CD14-positive monocyte (primary cell): ENCODE data around the gene ZNF124. TPM values are rescaled to one million over a fixed set of nuclear protein-coding genes. Genes with fewer than 3 reads are reported as not detected.

ENCODE experiments used
- DNase-seq, 3 donors: peaks; one replicate each; pipeline ENCODE4 v3.0.0-alpha.2; 2011 to 2022
- H2AFZ ChIP-seq: 2 replicates; pipeline ENCODE4 v1.6.0; 2012; ENCODE audit warnings: mild to moderate bottlenecking, low read depth, low read length, inconsistent platforms; ENCODE audit not compliant: insufficient read depth, poor library complexity, severe bottlenecking
- H3K27ac ChIP-seq, 2 donors: 1 replicate in 1 of 2; 2 replicates in 1 of 2; pipeline ENCODE4 v1.5.1; 2012 to 2013; ENCODE audit warnings: low read length in 2 of 2, control low read depth in 1 of 2, inconsistent platforms in 1 of 2, low read depth in 1 of 2, mild to moderate bottlenecking in 1 of 2
- H3K27me3 ChIP-seq, 2 donors: one replicate each; pipeline versions ENCODE4 v1.6.0 to v1.6.1; 2011 to 2013; ENCODE audit warnings: low read length in 2 of 2; ENCODE audit not compliant: control insufficient read depth in 2 of 2, insufficient read depth in 2 of 2
- H3K36me3 ChIP-seq, 2 donors: replicated peaks in 1 of 2; 1 replicate in 1 of 2; 2 replicates in 1 of 2; pipeline versions ENCODE4 v1.5.1 to v1.6.1; 2012 to 2013; ENCODE audit warnings: low read length in 2 of 2, control low read depth in 1 of 2, inconsistent platforms in 1 of 2, mild to moderate bottlenecking in 1 of 2; ENCODE audit not compliant: insufficient read depth in 2 of 2, control insufficient read depth in 1 of 2
- H3K4me1 ChIP-seq, 2 donors: 1 replicate in 1 of 2; 2 replicates in 1 of 2; pipeline versions ENCODE4 v1.5.1 to v1.6.1; 2012 to 2013; ENCODE audit warnings: low read length in 2 of 2, control low read depth in 1 of 2, inconsistent platforms in 1 of 2, mild to moderate bottlenecking in 1 of 2, moderate library complexity in 1 of 2; ENCODE audit not compliant: insufficient read depth in 2 of 2, control insufficient read depth in 1 of 2
- H3K4me2 ChIP-seq: replicated peaks from 2 replicates; pipeline ENCODE3; 2012; ENCODE audit warnings: low read length, moderate library complexity, mild to moderate bottlenecking; ENCODE audit not compliant: poor library complexity, severe bottlenecking; ENCODE audit errors: extremely low read depth
- H3K4me3 ChIP-seq, 3 experiments: fragments of 200-600 bp in 1 of 3; sonication (generic) in 1 of 3; replicated peaks in 1 of 3; 1 replicate in 2 of 3; 2 replicates in 1 of 3; pipeline ENCODE4 v1.5.1; 2011 to 2013; ENCODE audit warnings: low read length in 3 of 3, mild to moderate bottlenecking in 3 of 3, control low read depth in 2 of 3, low read depth in 2 of 3, inconsistent platforms in 1 of 3, moderate library complexity in 1 of 3
- H3K79me2 ChIP-seq: 2 replicates; pipeline ENCODE4 v1.6.0; 2012; ENCODE audit warnings: mild to moderate bottlenecking, control low read depth, inconsistent platforms, low read length, moderate library complexity; ENCODE audit not compliant: insufficient read depth
- H3K9ac ChIP-seq: 2 replicates; pipeline ENCODE4 v1.6.0; 2017; ENCODE audit warnings: low read length, mild to moderate bottlenecking; ENCODE audit not compliant: insufficient read depth, poor library complexity, severe bottlenecking
- H3K9me3 ChIP-seq, 2 donors: replicated peaks in 1 of 2; 1 replicate in 1 of 2; 2 replicates in 1 of 2; pipeline versions ENCODE4 v1.5.1 to v1.6.1; 2012 to 2013; ENCODE audit warnings: low read length in 2 of 2, control low read depth in 1 of 2; ENCODE audit not compliant: control insufficient read depth in 1 of 2, insufficient read depth in 1 of 2
- H4K20me1 ChIP-seq: 2 replicates; pipeline ENCODE4 v1.6.0; 2012; ENCODE audit warnings: mild to moderate bottlenecking, low read length, control low read depth, moderate library complexity; ENCODE audit not compliant: insufficient read depth
- H3K27ac Mint-ChIP-seq, 7 donors: one replicate each; pipeline ENCODE4 v1.8.0; 2020; ENCODE audit warnings: mild to moderate bottlenecking in 7 of 7, mixed read lengths in 7 of 7, moderate library complexity in 6 of 7, inconsistent platforms in 2 of 7
- H3K27me3 Mint-ChIP-seq, 3 donors: one replicate each; pipeline ENCODE4 v1.8.0; 2021 to 2022; ENCODE audit warnings: low read depth in 3 of 3, mild to moderate bottlenecking in 3 of 3, mixed read lengths in 3 of 3, moderate library complexity in 3 of 3, inconsistent platforms in 1 of 3
- H3K36me3 Mint-ChIP-seq, 2 donors: one replicate each; pipeline ENCODE4 v1.8.0; 2020; ENCODE audit warnings: mixed read lengths in 2 of 2, inconsistent platforms in 1 of 2, mild to moderate bottlenecking in 1 of 2
- H3K4me1 Mint-ChIP-seq: one replicate; pipeline ENCODE4 v1.8.0; 2020; ENCODE audit warnings: mild to moderate bottlenecking, mixed read lengths
- H3K4me3 Mint-ChIP-seq, 2 donors: one replicate each; pipeline ENCODE4 v1.8.0; 2020; ENCODE audit warnings: mild to moderate bottlenecking in 2 of 2, mixed read lengths in 2 of 2, moderate library complexity in 1 of 2
- H3K9me3 Mint-ChIP-seq, 7 donors: one replicate each; pipeline ENCODE4 v1.8.0; 2020 to 2022; ENCODE audit warnings: mixed read lengths in 7 of 7, mild to moderate bottlenecking in 6 of 7, moderate library complexity in 6 of 7, inconsistent platforms in 2 of 7
- WGBS: methylation state at CpG from one replicate; pipeline ENCODE4 v1.1.5; 2013; ENCODE audit warnings: missing lambda C conversion rate; ENCODE audit not compliant: insufficient coverage; 5-methylcytosine and 5-hydroxymethylcytosine counted together
- intact Hi-C, 2 donors: fragments of 100-400 bp; cut with micrococcal nuclease; formaldehyde crosslinking; loops; one replicate each; pipeline versions ENCODE4 v1.15.0 to v1.15.1; 2023
- polyA plus RNA-seq, 3 donors: library from polyadenylated mRNA; depleted of rRNA in 1 of 3; unstranded in 2 of 3; stranded (reverse) in 1 of 3; fragments of 300-500 nt in 2 of 3; fragments of >200 nt in 1 of 3; fragmentation: Illumina TruSeq in 2 of 3; gene quantifications; 1 replicate in 2 of 3; 2 replicates in 1 of 3; pipeline ENCODE4 v1.2.3, GENCODE V29; 2012 to 2021
- TF ChIP-seq, protein P1 (sequence below): fragments of 200-600 bp; IDR thresholded peaks from one replicate; pipeline ENCODE4 v1.8.0; 2022; ENCODE audit warnings: antibody characterized with exemption, mild to moderate bottlenecking

Gene ZNF124
- polyA plus RNA-seq, 3 donors, result 2.6 to 5.5 (median 5.2) TPM

DNA sequence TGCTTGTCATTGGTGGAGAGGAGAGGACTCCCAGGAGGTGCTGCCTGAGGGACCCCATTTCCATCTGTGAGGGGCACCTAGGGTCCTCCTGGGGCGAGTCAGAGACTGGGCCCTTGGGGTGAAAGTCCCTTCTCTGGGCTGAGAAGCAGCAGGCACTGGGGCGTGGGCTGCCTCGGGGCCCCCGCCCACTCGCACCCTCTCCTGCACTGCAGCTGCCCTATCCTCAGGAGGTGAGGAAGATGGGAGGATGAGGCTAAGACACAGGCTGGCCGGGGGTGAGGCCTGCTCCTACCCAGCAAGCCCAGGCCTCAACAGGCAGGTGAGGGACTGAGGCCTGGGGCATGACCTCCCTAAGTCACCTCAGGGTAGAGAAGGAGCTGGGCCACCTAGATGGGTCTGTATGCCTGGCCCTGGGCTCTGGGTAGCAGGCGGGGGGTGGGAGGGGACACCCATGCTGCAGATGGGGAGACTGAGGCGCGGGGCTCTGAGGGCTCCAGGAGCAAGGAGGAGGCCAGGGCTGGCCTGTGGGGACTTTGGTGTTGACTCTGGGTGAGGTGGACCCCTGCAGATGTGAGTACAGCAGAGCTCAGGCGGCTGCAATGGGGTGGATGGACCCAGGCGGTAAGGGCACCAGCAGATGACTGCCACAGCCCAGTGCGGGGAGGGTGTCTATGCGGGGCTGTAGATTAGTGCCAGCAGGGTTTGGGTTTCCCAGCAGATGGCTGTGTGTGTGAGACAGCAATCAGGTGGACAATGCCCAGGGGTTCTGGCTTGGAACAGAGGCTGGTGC is 57.3 kb downstream of the ZNF124 start:
- no peak overlapping the region for H2AFZ ChIP-seq
- no peak overlapping the region for H3K4me2 ChIP-seq
- 90% methylated on average over 10 of the region's 13 CpGs for WGBS
- H3K9me3 ChIP-seq, result peaks cover 4 to 13% of the 10 kb centered on the region in 2 donors
- H3K4me3 ChIP-seq, result no peak overlapping the region
- H4K20me1 ChIP-seq, result no peaks in the 10 kb centered on the region
- intact Hi-C loops, result no loop called here
- Mint-ChIP-seq H3K27me3 (peaks cover 40 to 51% (median 47%) of the 10 kb centered on the region in 3 donors), H3K4me3 (peak overlapping the region in 1 of 2 donors; percentile 55), H3K4me1 (peaks cover 10% of the 10 kb centered on the region), H3K9me3 (peaks cover 3 to 20% (median 15%) of the 10 kb centered on the region in 7 donors), H3K27ac (no peak overlapping the region), H3K36me3 (peaks cover 5 to 7% of the 10 kb centered on the region in 2 donors)
- peaks cover 23 to 44% of the 10 kb centered on the region in 2 donors for H3K27me3 ChIP-seq
- TF ChIP-seq, protein P1, sequence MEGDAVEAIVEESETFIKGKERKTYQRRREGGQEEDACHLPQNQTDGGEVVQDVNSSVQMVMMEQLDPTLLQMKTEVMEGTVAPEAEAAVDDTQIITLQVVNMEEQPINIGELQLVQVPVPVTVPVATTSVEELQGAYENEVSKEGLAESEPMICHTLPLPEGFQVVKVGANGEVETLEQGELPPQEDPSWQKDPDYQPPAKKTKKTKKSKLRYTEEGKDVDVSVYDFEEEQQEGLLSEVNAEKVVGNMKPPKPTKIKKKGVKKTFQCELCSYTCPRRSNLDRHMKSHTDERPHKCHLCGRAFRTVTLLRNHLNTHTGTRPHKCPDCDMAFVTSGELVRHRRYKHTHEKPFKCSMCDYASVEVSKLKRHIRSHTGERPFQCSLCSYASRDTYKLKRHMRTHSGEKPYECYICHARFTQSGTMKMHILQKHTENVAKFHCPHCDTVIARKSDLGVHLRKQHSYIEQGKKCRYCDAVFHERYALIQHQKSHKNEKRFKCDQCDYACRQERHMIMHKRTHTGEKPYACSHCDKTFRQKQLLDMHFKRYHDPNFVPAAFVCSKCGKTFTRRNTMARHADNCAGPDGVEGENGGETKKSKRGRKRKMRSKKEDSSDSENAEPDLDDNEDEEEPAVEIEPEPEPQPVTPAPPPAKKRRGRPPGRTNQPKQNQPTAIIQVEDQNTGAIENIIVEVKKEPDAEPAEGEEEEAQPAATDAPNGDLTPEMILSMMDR, result no peak
- peaks cover 12 to 18% of the 10 kb centered on the region in 2 donors for H3K4me1 ChIP-seq
- no peaks in the 10 kb centered on the region for H3K79me2 ChIP-seq
- H3K27ac ChIP-seq, result no peak overlapping the region
- H3K36me3 ChIP-seq, result no peaks in the 10 kb centered on the region
- H3K9ac ChIP-seq, result no peak overlapping the region
- no peak for DNase-seq

DNA sequence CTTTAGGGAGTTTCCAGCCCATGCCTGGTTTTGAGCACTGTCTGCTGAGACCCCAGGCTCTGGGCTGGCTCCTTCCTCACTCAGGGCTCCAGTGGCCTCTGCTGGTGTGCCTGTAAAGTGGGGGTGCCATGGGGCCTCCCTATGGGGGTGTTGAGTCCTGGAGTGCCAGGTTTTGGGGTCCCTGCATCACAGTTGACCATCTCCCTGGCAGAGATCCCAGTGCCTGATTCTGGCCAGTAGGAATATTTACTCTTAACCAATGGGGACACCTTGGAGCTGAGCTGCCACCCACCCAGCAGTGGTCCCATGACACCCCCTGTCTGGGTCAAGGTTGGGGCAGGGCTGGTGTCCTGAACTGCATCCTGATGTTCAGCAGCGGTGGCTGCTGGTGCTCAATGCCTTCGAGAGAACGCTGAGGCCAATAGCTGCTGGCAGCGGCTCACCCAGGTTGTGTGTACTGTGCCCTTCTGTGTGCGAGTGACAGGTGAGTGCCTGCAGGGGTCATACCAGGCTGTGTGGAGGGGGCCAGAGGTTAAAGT is 58.0 kb downstream of the ZNF124 start:
- DNase-seq, result no peak
- Histone ChIP-seq H4K20me1 (no peaks in the 10 kb centered on the region), H3K27ac (no peak overlapping the region), H3K9me3 (peaks cover 0 to 13% of the 10 kb centered on the region in 2 donors), H3K9ac (no peak overlapping the region), H3K4me1 (peaks cover 12 to 18% of the 10 kb centered on the region in 2 donors), H3K4me2 (no peak overlapping the region), H3K4me3 (no peak overlapping the region), H3K79me2 (no peaks in the 10 kb centered on the region), H3K27me3 (peaks cover 25 to 51% of the 10 kb centered on the region in 2 donors), H3K36me3 (no peaks in the 10 kb centered on the region), H2AFZ (no peak overlapping the region)
- peaks cover 10% of the 10 kb centered on the region for H3K4me1 Mint-ChIP-seq
- WGBS, result 100% methylated on average over 5 of the region's 5 CpGs
- H3K4me3 Mint-ChIP-seq, result no peak overlapping the region
- TF ChIP-seq, protein P1, result no peak
- peaks cover 3 to 19% (median 15%) of the 10 kb centered on the region in 7 donors for H3K9me3 Mint-ChIP-seq
- H3K27me3 Mint-ChIP-seq, result peaks cover 38 to 59% (median 52%) of the 10 kb centered on the region in 3 donors
- intact Hi-C loops, result no loop called here
- H3K36me3 Mint-ChIP-seq, result peaks cover 5 to 7% of the 10 kb centered on the region in 2 donors
- no peak overlapping the region for H3K27ac Mint-ChIP-seq
